Heart left ventricle (tissue), 13 donors: ENCODE results near the gene MGARP.
A peak's percentile ranks its signal among the peaks of the same experiment; 100 is the strongest.

Source experiments
- CTCF ChIP-seq, 12 donors: fragments of 200-600 bp; sonication (generic) in 4 of 12; IDR thresholded peaks; one replicate each; pipeline versions ENCODE4 v1.5.0 to v1.8.0; 2018 to 2022; ENCODE audit warnings: antibody characterized with exemption in 12 of 12, mild to moderate bottlenecking in 5 of 12
- POLR2A ChIP-seq, 2 donors: fragments of 450-650 bp; IDR thresholded peaks; one replicate each; pipeline ENCODE4 v1.6.1; 2017; ENCODE audit warnings: antibody characterized with exemption in 2 of 2, mild to moderate bottlenecking in 2 of 2, moderate library complexity in 2 of 2
- donor health status: ischemic (EF 13 %, LVEDD 7.1; RV severe dilation, severe dysfunction).
- donor health status: DM: no; HTN: yes; CAD: no.
- donor health status: DM: no; HTN: no; CAD: no.
- donor health status: ischemic (EF 25% LVEDD 6.9; RV normal size, moderate dysfunction).
- donor health status: ischemic (EF 25% LVEDD 5.7; RV mildly dilated, moderate dysfunction).
- donor health status: ischemic (EF 35%, LVEDD 5.7; RV mildly dilated, moderate dysfunction).
- donor health status: nonischemic (EF 11% LVEDD 7.7; RV severe dilation, severe dysfunction).
- donor health status: DM: yes; HTN: yes; CAD: no.
- donor health status: PGD.
- donor health status: ischemic (EF 29% LVEDD 5.4; RV normal size, mild dysfunction).
- donor health status: nonischemic (EF 23%, LVEDD 6.1; RV moderate dilation, normal function).

DNA sequence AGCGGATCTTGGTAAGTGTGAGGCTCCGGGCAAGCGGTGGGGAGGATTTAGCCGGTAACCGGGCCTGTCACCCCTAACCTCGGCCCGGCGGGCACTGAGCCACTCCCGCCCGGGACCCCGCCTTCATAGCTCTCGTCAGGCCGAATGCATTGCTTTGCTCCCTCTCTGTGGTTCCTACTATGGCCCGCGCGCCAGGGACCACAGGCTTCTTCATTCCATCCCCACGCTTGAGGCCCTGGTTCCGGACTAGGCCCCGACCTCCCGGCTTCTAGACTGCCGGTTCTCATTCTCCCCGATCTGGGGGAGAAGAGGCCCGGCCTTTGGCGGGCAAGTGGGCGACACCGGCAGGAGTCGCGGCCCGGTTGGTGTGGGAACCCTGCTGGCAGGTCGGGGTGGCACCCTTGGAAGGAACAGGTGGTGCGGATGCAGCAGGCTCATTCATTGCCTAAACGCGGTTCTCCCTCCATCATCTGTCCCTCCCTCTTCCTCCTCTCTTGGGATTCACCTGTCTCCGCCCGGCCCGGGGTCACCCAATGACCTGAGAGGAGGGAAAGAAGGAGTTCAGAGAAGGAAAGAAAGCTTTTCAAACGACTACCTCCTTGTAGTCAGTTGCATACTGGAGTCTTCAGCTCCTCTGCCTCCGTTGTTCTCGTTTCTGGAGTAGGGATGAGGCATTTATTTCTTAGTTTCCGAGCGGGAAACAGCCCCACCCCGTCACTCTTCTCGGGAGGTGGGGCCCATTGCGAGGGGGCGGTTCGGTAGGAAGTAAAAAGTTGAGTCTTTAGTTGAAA lies 22.0 kb upstream of the MGARP start, which contains the start of gene NDUFC1:
- TF ChIP-seq CTCF (IDR thresholded peaks at IDR 0.05): peak in 3 of 12 donors; percentile 1 to 8 (median 5)
- no peak for TF ChIP-seq POLR2A (IDR thresholded peaks at IDR 0.05)
